OCI-LY7 (cell line): ENCODE data around the gene KAT7. TPM values are rescaled to one million over a fixed set of nuclear protein-coding genes. Genes with fewer than 3 reads are reported as not detected.

Source experiments
- Bru-seq: library from RNA; stranded (reverse); fragments of 400-500 nt; gene quantifications from one replicate; lab custom pipeline; 2021; lab: Mats Ljungman, UMichigan
- BruChase-seq, 2 experiments: library from RNA; stranded (reverse); fragments of 400-500 nt; gene quantifications; one replicate each; lab custom pipeline; 2021; lab: Mats Ljungman, UMichigan
- BruUV-seq: library from RNA; stranded (reverse); fragments of 400-500 nt; replicated peaks from 2 replicates; lab custom pipeline; 2021; lab: Mats Ljungman, UMichigan
- CTCF ChIA-PET: fragments of 300-600 bp; sonication (Branson Sonifier 250); formaldehyde crosslinking; loops from one replicate; lab custom pipeline; 2022; ENCODE audit warnings: antibody characterized with exemption; ENCODE audit not compliant: unreplicated experiment; lab: Charles Lee
- POLR2A ChIA-PET: fragments of 300-600 bp; sonication (Branson Sonifier 250); formaldehyde crosslinking; loops from one replicate; lab custom pipeline; 2022; ENCODE audit warnings: antibody characterized with exemption; lab: Charles Lee
- DNase-seq: peaks from one replicate; pipeline ENCODE4 v3.0.0-alpha.2; 2015; ENCODE audit warnings: low spot score
- H2AFZ ChIP-seq: fragments of 200-600 bp; sonication (generic), shearing (Covaris generic); 2 replicates; pipeline ENCODE4 v1.6.1; 2014; ENCODE audit warnings: mild to moderate bottlenecking, antibody characterized with exemption, low read length, moderate library complexity
- H3K27ac ChIP-seq: fragments of 200-600 bp; sonication (generic); 2 replicates; pipeline ENCODE4 v1.5.1; 2014; ENCODE audit warnings: mixed run types, low read depth, mild to moderate bottlenecking, moderate library complexity, low read length, inconsistent platforms; ENCODE audit not compliant: poor library complexity, severe bottlenecking
- H3K36me3 ChIP-seq: fragments of 200-600 bp; sonication (generic); 2 replicates; pipeline ENCODE4 v1.6.1; 2014; ENCODE audit warnings: mild to moderate bottlenecking, antibody characterized with exemption, low read length, moderate library complexity, mixed read lengths; ENCODE audit not compliant: insufficient read depth
- H3K4me1 ChIP-seq: fragments of 200-600 bp; sonication (generic); 2 replicates; pipeline ENCODE4 v1.5.1; 2014; ENCODE audit warnings: mild to moderate bottlenecking, low read length; ENCODE audit not compliant: insufficient read depth, poor library complexity, severe bottlenecking
- H3K4me2 ChIP-seq: fragments of 200-600 bp; sonication (generic); 2 replicates; pipeline ENCODE4 v1.6.1; 2014; ENCODE audit warnings: mild to moderate bottlenecking, low read length
- H3K4me3 ChIP-seq: fragments of 200-600 bp; sonication (generic); 2 replicates; pipeline ENCODE4 v1.5.1; 2014; ENCODE audit warnings: mild to moderate bottlenecking, low read depth, low read length; ENCODE audit not compliant: poor library complexity, severe bottlenecking
- H3K79me2 ChIP-seq: fragments of 200-600 bp; sonication (generic); 2 replicates; pipeline ENCODE4 v1.6.1; 2016; ENCODE audit warnings: low read depth, mild to moderate bottlenecking, low read length, moderate library complexity, mixed read lengths; ENCODE audit not compliant: insufficient read depth
- H3K9me2 ChIP-seq: fragments of 200-600 bp; sonication (generic); 2 replicates; pipeline ENCODE4 v1.6.1; 2016; ENCODE audit warnings: mild to moderate bottlenecking, low read length, mixed read lengths; ENCODE audit not compliant: insufficient read depth
- H3K9me3 ChIP-seq: fragments of 200-600 bp; sonication (generic); 2 replicates; pipeline ENCODE4 v1.6.1; 2014; ENCODE audit warnings: mild to moderate bottlenecking, mixed run types, low read length, mixed read lengths
- H4K20me1 ChIP-seq: fragments of 200-600 bp; sonication (generic); 2 replicates; pipeline ENCODE4 v1.6.1; 2014; ENCODE audit warnings: mild to moderate bottlenecking, antibody characterized with exemption, low read length, moderate library complexity, mixed read lengths; ENCODE audit not compliant: insufficient read depth
- CTCF ChIP-seq: fragments of 200-600 bp; sonication (generic); conservative IDR thresholded peaks from 2 replicates; pipeline ENCODE4 v1.5.1; 2014; ENCODE audit warnings: mild to moderate bottlenecking, antibody characterized with exemption, low read length, moderate library complexity, mixed read lengths
- EZH2phosphoT487 ChIP-seq: fragments of 200-600 bp; sonication (generic); IDR thresholded peaks from 2 replicates; pipeline ENCODE4 v1.6.1; 2018; ENCODE audit warnings: low read depth, borderline replicate concordance, mild to moderate bottlenecking, mixed run types, antibody characterized with exemption, low read length, moderate library complexity, mixed read lengths
- intact Hi-C: fragments of 100-400 bp; cut with micrococcal nuclease; formaldehyde crosslinking; loops from one replicate; pipeline ENCODE4 v1.10.0; 2022; ENCODE audit not compliant: unreplicated experiment
- long read RNA-seq: library from polyadenylated mRNA; stranded (forward); transcript quantifications from one replicate; pipeline ENCODE4 v2.0.0, GENCODE V29; 2022
- total RNA-seq, 2 experiments: library from RNA; depleted of rRNA in 1 of 2; stranded (reverse); fragments of >200 nt in 1 of 2; shearing (Covaris generic) in 1 of 2; gene quantifications; 2 replicates each; pipeline ENCODE4 v1.2.3, GENCODE V29; 2014 to 2022

The KAT7 gene
- total RNA-seq (2014; rRNA removed; shearing (Covaris generic)) (41.0 and 43.3 TPM in 2 replicates), total RNA-seq (2022) (70.3 and 76.8 TPM in 2 replicates), Bru-seq, nascent RNA (percentile 90 among the genes with signal in this experiment), BruChase-seq, experiment 1, labeled RNA remaining after a 6-hour chase (percentile 76 among the genes with signal in this experiment), BruChase-seq, experiment 2, labeled RNA remaining after a 2-hour chase (percentile 87 among the genes with signal in this experiment)
- long read RNA-seq, full-length matches to known transcripts = 30 of 39 reads
- long read RNA-seq, partial matches to known transcripts = 7 of 39 reads
- long read RNA-seq, other reads (novel, unspliced or antisense) = 2 of 39 reads

- H3K9me2 ChIP-seq = no peaks in the 10 kb centered on the region
- TF ChIP-seq EZH2phosphoT487 = no peak
- peaks cover 24% of the 10 kb centered on the region for H4K20me1 ChIP-seq
- peak within 1 kb of the TSS; percentile 86 for H3K27ac ChIP-seq
- H2AFZ ChIP-seq = peak within 1 kb of the TSS; percentile 83
- peak; percentile 100 for DNase-seq
- peak within 1 kb of the TSS; percentile 78 for H3K4me2 ChIP-seq
- ChIA-PET POLR2A (interaction anchor here (0.6 to 1.4 kb wide), 7 partner anchors 10 to 81 kb away, joined by 3 to 10 read pairs (median 3); partner anchors contain the start of genes FAM117A and SLC35B1), CTCF (interaction anchor here (1.2 kb wide), 1 partner anchor 29 kb away, joined by 3 read pairs; no protein-coding TSS in a partner anchor)
- intact Hi-C loops = loop anchor here (1.0 to 2.0 kb wide), 3 partner anchors 24 to 80 kb away; partner anchors contain the start of gene FAM117A
- no peaks in the 10 kb centered on the region for H3K9me3 ChIP-seq
- peaks cover 45% of the 10 kb centered on the region for H3K79me2 ChIP-seq
- peaks cover 43% of the 10 kb centered on the region for H3K36me3 ChIP-seq
- no TSS peak for BruUV-seq
- peaks cover 25% of the 10 kb centered on the region for H3K4me1 ChIP-seq
- peak within 1 kb of the TSS; percentile 88 for H3K4me3 ChIP-seq
Observed at GRCh38 chr17:49788478-49789242, at the start of gene KAT7. TSS of gene KAT7 (plus strand) at chr17:49788681. CDS start at chr17:49788835, 154 bp downstream.

GRCh38 chr17:49739641-49740271 is 48.7 kb upstream of the KAT7 start:
- peaks cover 44% of the 10 kb centered on the region for H3K36me3 ChIP-seq
- H2AFZ ChIP-seq = no peak overlapping the region
- H4K20me1 ChIP-seq = peaks cover 4% of the 10 kb centered on the region; the same call in 1 of the 2 replicates
- peak; percentile 96 for DNase-seq
- ChIA-PET CTCF (no interaction called here), POLR2A (interaction anchor here (0.6 to 5.1 kb wide), 6 partner anchors 9 to 77 kb away, joined by 3 to 71 read pairs (median 4); partner anchors contain the start of gene FAM117A)
- intact Hi-C loops = loop anchor here (1.0 to 10.0 kb wide), 4 partner anchors 8 to 525 kb away; partner anchors contain the start of genes ABI3, GNGT2 and KAT7
- peaks cover 78% of the 10 kb centered on the region for H3K4me1 ChIP-seq
- H3K79me2 ChIP-seq = peaks cover 97% of the 10 kb centered on the region
- peak overlapping the region; percentile 62 for H3K4me3 ChIP-seq
- BruUV-seq = TSS peak; percentile 88
- 0 out of 2 replicates have a peak, but pooled peaks cover 5% of the 10 kb centered on the region for H3K9me3 ChIP-seq
- H3K27ac ChIP-seq = peak overlapping the region; percentile 94
- peak overlapping the region; percentile 97 for H3K4me2 ChIP-seq
- no peak for TF ChIP-seq EZH2phosphoT487
- no peak for TF ChIP-seq CTCF
- H3K9me2 ChIP-seq = no peaks in the 10 kb centered on the region
